ENCODE measurements around the gene SUCNR1.

Gene SUCNR1

GRCh38 chr3:151911462-151911861 is 38.0 kb downstream of the SUCNR1 start:
- TF ChIP-seq GATA2 (IDR thresholded peaks at IDR 0.05; ENCODE audit: low read depth, low read length) (no peak), GATA3 (IDR thresholded peaks at IDR 0.05; ENCODE audit: low read depth, low read length) (no peak)

GRCh38 chr3:151912028-151912427 is 38.6 kb downstream of the SUCNR1 start:
- TF ChIP-seq GATA3 (IDR thresholded peaks at IDR 0.05; ENCODE audit: low read depth, low read length) (no peak), GATA2 (IDR thresholded peaks at IDR 0.05; ENCODE audit: low read depth, low read length) (no peak)

- TF ChIP-seq GATA3 (IDR thresholded peaks at IDR 0.05; ENCODE audit: low read depth, low read length) (no peak), GATA2 (IDR thresholded peaks at IDR 0.05; ENCODE audit: low read depth, low read length) (no peak)
These were observed 43.3 kb downstream of the SUCNR1 start for GRCh38 chr3:151916781-151917180.

GRCh38 chr3:151918253-151919029 is 45.0 kb downstream of the SUCNR1 start:
- TF ChIP-seq GATA2 (IDR thresholded peaks at IDR 0.05; ENCODE audit: low read depth, low read length) (no peak), GATA3 (IDR thresholded peaks at IDR 0.05; ENCODE audit: low read depth, low read length) (no peak)

GRCh38 chr3:151919030-151919328 is 45.5 kb downstream of the SUCNR1 start:
- TF ChIP-seq GATA2 (IDR thresholded peaks at IDR 0.05; ENCODE audit: low read depth, low read length) (no peak), GATA3 (IDR thresholded peaks at IDR 0.05; ENCODE audit: low read depth, low read length) (no peak)

- TF ChIP-seq GATA3 (IDR thresholded peaks at IDR 0.05; ENCODE audit: low read depth, low read length) (no peak), GATA2 (IDR thresholded peaks at IDR 0.05; ENCODE audit: low read depth, low read length) (no peak)
These were observed 46.0 kb downstream of the SUCNR1 start for GRCh38 chr3:151919446-151919845.

- no peak for TF ChIP-seq GATA2 (IDR thresholded peaks at IDR 0.05; ENCODE audit: low read depth, low read length)
- no peak for TF ChIP-seq GATA3 (IDR thresholded peaks at IDR 0.05; ENCODE audit: low read depth, low read length)
These were observed 50.5 kb downstream of the SUCNR1 start for GRCh38 chr3:151923901-151924300.

- TF ChIP-seq GATA2 (IDR thresholded peaks at IDR 0.05; ENCODE audit: low read depth, low read length) (no peak), GATA3 (IDR thresholded peaks at IDR 0.05; ENCODE audit: low read depth, low read length) (no peak)
These were observed 51.3 kb downstream of the SUCNR1 start for GRCh38 chr3:151924753-151925152.

GRCh38 chr3:151925419-151925818 is 52.0 kb downstream of the SUCNR1 start:
- TF ChIP-seq GATA2 (IDR thresholded peaks at IDR 0.05; ENCODE audit: low read depth, low read length) (no peak), GATA3 (IDR thresholded peaks at IDR 0.05; ENCODE audit: low read depth, low read length) (no peak)

- TF ChIP-seq GATA2 (IDR thresholded peaks at IDR 0.05; ENCODE audit: low read depth, low read length), result no peak
- no peak for TF ChIP-seq GATA3 (IDR thresholded peaks at IDR 0.05; ENCODE audit: low read depth, low read length)
These were observed 52.4 kb downstream of the SUCNR1 start for GRCh38 chr3:151925876-151926275.

- no peak for TF ChIP-seq GATA3 (IDR thresholded peaks at IDR 0.05; ENCODE audit: low read depth, low read length)
- no peak for TF ChIP-seq GATA2 (IDR thresholded peaks at IDR 0.05; ENCODE audit: low read depth, low read length)
These were observed 53.5 kb downstream of the SUCNR1 start for GRCh38 chr3:151926956-151927355.

GRCh38 chr3:151931171-151931570 is 57.7 kb downstream of the SUCNR1 start:
- TF ChIP-seq GATA3 (IDR thresholded peaks at IDR 0.05; ENCODE audit: low read depth, low read length), result no peak
- no peak for TF ChIP-seq GATA2 (IDR thresholded peaks at IDR 0.05; ENCODE audit: low read depth, low read length)

GRCh38 chr3:151933234-151933853 is 59.9 kb downstream of the SUCNR1 start:
- TF ChIP-seq GATA2 (IDR thresholded peaks at IDR 0.05; ENCODE audit: low read depth, low read length), result no peak
- no peak for TF ChIP-seq GATA3 (IDR thresholded peaks at IDR 0.05; ENCODE audit: low read depth, low read length)
